ENCODE results near the gene ROPN1. TPM values are rescaled to one million over a fixed set of nuclear protein-coding genes. Genes with fewer than 3 reads are reported as not detected.
"Not testable (repeated sequence)": the region's sequence is repeated elsewhere in the genome, so short reads cannot be mapped to it uniquely, and the experiment has no call there.

Gene ROPN1
- total RNA-seq, 1 experiment from 2014 or later, result not detected

DNA sequence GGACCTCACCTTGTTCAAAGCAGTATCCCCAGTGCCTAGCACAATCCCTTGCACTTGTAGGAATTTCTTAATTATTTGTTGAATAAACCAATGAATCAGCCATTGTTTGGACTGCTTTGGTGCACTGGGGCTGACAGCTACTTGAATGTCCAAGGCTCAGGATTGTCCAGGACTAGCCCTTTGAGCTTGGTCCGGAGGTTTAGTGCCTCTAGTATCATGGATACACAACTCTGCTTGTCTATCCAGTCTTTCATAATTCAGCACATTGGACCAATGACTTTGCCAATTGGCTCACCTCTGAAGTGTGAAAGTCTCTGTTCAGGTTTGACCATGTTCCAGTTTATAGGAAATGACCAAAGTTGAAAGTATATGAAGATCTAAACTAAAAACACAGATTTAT lies 27.1 kb downstream of the ROPN1 start:
- H4K20me1 ChIP-seq (ENCODE audit: insufficient read depth, low read depth, low read length); H3K9me3 ChIP-seq (ENCODE audit: low read length); H3K9ac ChIP-seq (ENCODE audit: low read length); DNase-seq; H3K79me2 ChIP-seq (ENCODE audit: low read length); H3K4me2 ChIP-seq (ENCODE audit: low read depth, low read length, poor library complexity, severe bottlenecking); H3K9me2 ChIP-seq (replicated peaks; ENCODE audit: insufficient read depth, low read length); H3K27me3 ChIP-seq (ENCODE audit: low read length); H2AFZ ChIP-seq (ENCODE audit: low read length); H3K36me3 ChIP-seq (ENCODE audit: insufficient read depth, low read length); H3K4me3 ChIP-seq (ENCODE audit: low read length); H3K27ac ChIP-seq (ENCODE audit: low read length): not testable (repeated sequence)
- peaks cover 17% of the 10 kb centered on the region for H3K4me1 ChIP-seq (ENCODE audit: low read length)

DNA sequence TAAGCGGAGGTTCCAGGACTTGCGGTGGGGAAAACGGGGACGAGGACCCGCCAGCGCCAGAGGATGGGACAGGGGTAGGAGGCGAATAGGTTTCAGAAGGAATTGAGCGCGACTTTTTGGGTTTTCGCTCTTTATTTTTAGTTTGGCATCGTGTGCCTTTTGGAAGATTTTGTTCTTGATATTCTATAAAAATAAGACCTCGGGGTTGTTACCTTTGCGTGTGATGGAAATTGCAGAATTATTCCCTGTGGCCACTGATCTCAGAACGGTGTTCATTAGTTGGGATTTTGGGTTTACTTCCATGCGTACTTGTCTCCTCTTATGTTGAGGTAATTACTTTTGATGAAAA lies 30.4 kb downstream of the ROPN1 start:
- Histone ChIP-seq H3K9ac (ENCODE audit: low read length) (peak overlapping the region; percentile 87), H3K27me3 (ENCODE audit: low read length) (no peaks in the 10 kb centered on the region), H3K79me2 (ENCODE audit: low read length) (peaks cover 36% of the 10 kb centered on the region), H3K4me1 (ENCODE audit: low read length) (peaks cover 38% of the 10 kb centered on the region), H3K9me2 (replicated peaks; ENCODE audit: insufficient read depth, low read length) (no peaks in the 10 kb centered on the region), H3K4me2 (ENCODE audit: low read depth, low read length, poor library complexity, severe bottlenecking) (peak overlapping the region; percentile 78), H3K27ac (ENCODE audit: low read length) (no peak overlapping the region), H3K36me3 (ENCODE audit: insufficient read depth, low read length) (peaks cover under 1% of the 10 kb centered on the region; the same call in 1 of the 2 replicates), H2AFZ (ENCODE audit: low read length) (peak overlapping the region; percentile 94), H4K20me1 (ENCODE audit: insufficient read depth, low read depth, low read length) (no peaks in the 10 kb centered on the region), H3K4me3 (ENCODE audit: low read length) (peak overlapping the region; percentile 76), H3K9me3 (ENCODE audit: low read length) (no peaks in the 10 kb centered on the region)
- DNase-seq, result no peak

DNA sequence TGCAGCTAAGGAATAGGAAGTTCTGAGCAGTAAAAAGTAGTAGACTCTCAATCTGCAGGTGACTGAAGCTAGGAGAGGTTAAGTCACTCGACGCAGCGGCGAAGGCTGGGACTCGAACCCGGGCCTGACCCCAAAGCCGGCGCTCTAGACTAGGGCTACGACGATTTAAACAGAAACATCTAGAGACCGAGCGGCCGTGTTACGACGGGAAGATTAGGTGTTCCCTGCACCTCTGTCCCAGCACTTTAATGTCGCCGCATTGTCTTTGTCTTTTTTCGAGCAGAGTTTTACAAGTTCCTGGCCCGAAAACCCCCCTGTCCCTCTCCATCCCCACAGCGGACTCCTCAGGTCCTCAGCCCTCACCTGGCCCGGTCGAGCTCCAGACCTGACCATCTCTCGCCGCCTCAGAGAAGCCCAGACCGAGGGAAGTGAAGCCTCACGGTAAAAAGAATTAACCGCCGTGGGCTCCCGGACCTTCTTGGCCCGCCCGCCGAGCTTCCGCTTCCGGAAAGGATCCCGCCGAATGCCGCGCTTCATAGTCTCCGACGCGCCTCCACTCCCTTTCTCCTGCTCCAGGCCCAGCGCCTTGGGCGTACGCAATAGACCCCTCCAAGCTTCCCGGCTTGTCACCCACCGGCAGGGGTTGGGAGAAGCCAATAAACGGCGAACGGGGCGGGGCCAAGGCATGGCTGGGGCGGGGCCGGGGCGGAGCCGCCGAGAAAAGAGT lies 31.0 kb downstream of the ROPN1 start, which contains the start of gene CCDC14:
CCDC14 (minus strand) TSS at position 449 of the 727 bp plus-strand sequence; CDS start at position 393, 56 bp downstream.
- Histone ChIP-seq H3K4me3 (ENCODE audit: low read length) (peak within 1 kb of the TSS; percentile 76), H3K9ac (ENCODE audit: low read length) (peak within 1 kb of the TSS; percentile 87), H3K27me3 (ENCODE audit: low read length) (no peaks in the 10 kb centered on the region), H4K20me1 (ENCODE audit: insufficient read depth, low read depth, low read length) (no peaks in the 10 kb centered on the region), H3K27ac (ENCODE audit: low read length) (peak within 1 kb of the TSS; percentile 54), H3K9me3 (ENCODE audit: low read length) (no peaks in the 10 kb centered on the region), H3K9me2 (replicated peaks; ENCODE audit: insufficient read depth, low read length) (no peaks in the 10 kb centered on the region), H3K79me2 (ENCODE audit: low read length) (peaks cover 41% of the 10 kb centered on the region), H3K4me1 (ENCODE audit: low read length) (peaks cover 38% of the 10 kb centered on the region), H3K4me2 (ENCODE audit: low read depth, low read length, poor library complexity, severe bottlenecking) (peak within 1 kb of the TSS; percentile 78), H3K36me3 (ENCODE audit: insufficient read depth, low read length) (peaks cover 5% of the 10 kb centered on the region; the same call in 1 of the 2 replicates), H2AFZ (ENCODE audit: low read length) (peak within 1 kb of the TSS; percentile 94)
- peak; percentile 94 for DNase-seq

DNA sequence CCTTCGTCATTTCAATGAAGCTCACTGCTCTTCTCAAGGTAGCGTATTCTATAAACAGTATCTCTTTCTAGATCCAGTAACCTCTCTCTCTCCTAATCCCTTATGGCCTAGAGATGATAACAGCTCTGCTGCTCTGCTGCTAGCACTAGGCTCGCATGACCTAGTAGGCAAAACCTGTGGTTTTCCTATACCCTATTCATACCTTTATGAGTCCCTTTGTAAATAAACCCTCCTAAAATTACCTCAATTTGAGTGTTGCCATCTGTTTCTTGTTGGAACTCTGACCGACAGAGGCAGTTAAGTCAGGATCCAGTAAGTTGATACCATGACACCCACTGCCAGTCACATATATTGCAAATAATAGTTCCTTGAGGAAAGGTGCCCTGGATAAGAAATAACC lies 38.2 kb downstream of the ROPN1 start:
- Histone ChIP-seq H3K36me3 (ENCODE audit: insufficient read depth, low read length) (peaks cover 49% of the 10 kb centered on the region), H4K20me1 (ENCODE audit: insufficient read depth, low read depth, low read length) (no peaks in the 10 kb centered on the region), H2AFZ (ENCODE audit: low read length) (no peak overlapping the region), H3K9ac (ENCODE audit: low read length) (no peak overlapping the region; the same call in 1 of the 2 replicates), H3K79me2 (ENCODE audit: low read length) (peaks cover 42% of the 10 kb centered on the region), H3K9me2 (replicated peaks; ENCODE audit: insufficient read depth, low read length) (no peaks in the 10 kb centered on the region), H3K4me3 (ENCODE audit: low read length) (peak overlapping the region; percentile 11; the same call in 1 of the 2 replicates), H3K27ac (ENCODE audit: low read length) (peak overlapping the region; percentile 29), H3K27me3 (ENCODE audit: low read length) (no peaks in the 10 kb centered on the region), H3K4me2 (ENCODE audit: low read depth, low read length, poor library complexity, severe bottlenecking) (peak overlapping the region; percentile 60), H3K9me3 (ENCODE audit: low read length) (no peaks in the 10 kb centered on the region), H3K4me1 (ENCODE audit: low read length) (peaks cover 36% of the 10 kb centered on the region)
- DNase-seq, result peak; percentile 66

DNA sequence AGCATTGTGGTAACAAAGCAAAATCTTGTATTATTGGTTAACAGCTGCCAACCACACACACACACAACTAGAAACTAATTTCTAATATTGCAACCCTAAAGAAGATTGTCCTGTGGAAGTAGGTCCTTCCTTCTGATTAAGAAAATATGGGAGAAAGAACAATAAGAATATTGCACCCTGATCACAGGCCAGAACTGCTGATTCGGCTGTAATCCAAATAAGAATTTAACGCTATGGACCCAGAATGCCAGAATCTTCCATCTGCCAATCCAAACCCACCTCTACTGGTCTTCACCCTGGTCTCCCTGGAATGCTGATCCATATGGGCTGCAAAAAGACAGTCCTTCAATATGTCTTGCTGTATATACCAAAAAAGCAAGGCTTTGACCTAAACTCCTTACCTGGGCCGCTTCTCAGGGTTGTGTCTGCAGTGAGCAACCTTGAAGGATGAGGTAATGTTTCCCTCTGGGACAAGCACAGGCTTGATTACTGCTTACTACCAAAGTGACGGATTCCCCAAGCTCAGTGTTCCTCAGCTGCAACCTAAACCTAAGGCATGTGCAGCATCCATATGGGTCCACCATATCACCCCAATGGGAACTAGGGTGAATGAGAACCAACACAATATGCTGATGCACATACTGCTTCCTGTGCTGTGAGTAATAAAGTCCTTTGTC lies 38.9 kb downstream of the ROPN1 start:
- H3K9me2 ChIP-seq (replicated peaks; ENCODE audit: insufficient read depth, low read length), result no peaks in the 10 kb centered on the region
- peaks cover 28% of the 10 kb centered on the region for H3K4me1 ChIP-seq (ENCODE audit: low read length)
- no peak overlapping the region for H3K27ac ChIP-seq (ENCODE audit: low read length)
- no peaks in the 10 kb centered on the region for H4K20me1 ChIP-seq (ENCODE audit: insufficient read depth, low read depth, low read length)
- no peaks in the 10 kb centered on the region for H3K27me3 ChIP-seq (ENCODE audit: low read length)
- peaks cover 53% of the 10 kb centered on the region for H3K36me3 ChIP-seq (ENCODE audit: insufficient read depth, low read length)
- H2AFZ ChIP-seq (ENCODE audit: low read length), result no peak overlapping the region
- H3K79me2 ChIP-seq (ENCODE audit: low read length), result peaks cover 35% of the 10 kb centered on the region
- H3K9ac ChIP-seq (ENCODE audit: low read length), result no peak overlapping the region
- H3K4me3 ChIP-seq (ENCODE audit: low read length), result no peak overlapping the region
- no peak for DNase-seq
- no peaks in the 10 kb centered on the region for H3K9me3 ChIP-seq (ENCODE audit: low read length)
- peak overlapping the region; percentile 60 for H3K4me2 ChIP-seq (ENCODE audit: low read depth, low read length, poor library complexity, severe bottlenecking)

DNA sequence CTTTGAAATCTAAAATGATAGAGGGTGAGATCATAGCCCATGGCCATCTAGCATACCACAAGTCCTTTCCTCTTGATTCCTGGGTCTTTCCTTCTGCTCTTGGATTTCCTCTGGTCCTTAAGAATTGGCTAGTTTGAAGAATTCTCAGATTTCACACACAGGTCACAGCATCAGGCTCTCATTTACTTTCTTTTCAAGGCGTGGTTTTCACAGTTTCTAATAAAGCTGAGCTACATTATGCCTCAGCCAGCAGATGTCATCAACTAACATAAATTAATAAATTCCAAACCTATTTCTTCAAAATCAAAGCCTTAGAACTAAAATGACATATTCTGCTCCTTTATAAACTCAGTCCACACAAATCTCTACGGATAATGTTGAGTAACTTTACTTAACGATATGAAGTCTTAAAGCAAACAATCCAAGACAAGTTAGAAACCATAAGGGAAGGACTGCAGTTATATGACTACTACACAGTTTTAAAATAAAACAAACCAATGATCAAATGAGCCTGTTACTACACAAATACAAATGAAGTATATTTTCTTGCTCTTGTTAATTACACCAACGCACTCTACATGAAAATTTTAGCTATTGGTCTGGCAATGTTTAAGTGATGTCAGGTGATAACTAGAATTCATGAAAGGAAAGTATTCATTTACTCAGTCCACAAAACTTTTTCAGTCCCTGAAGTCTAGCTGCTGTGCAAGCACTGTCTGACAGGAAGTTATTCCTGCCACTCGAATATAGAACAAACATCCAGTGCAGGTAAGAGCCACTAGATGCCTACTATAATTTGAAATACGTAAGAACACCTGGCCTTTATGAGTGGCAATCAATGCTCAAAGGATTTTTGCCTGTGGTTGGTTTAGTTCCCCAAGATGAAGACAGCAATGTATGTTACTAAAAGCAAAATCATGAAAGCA lies 40.1 kb downstream of the ROPN1 start:
- no peak overlapping the region for H3K27ac ChIP-seq (ENCODE audit: low read length)
- H3K9me2 ChIP-seq (replicated peaks; ENCODE audit: insufficient read depth, low read length), result no peaks in the 10 kb centered on the region
- H3K4me3 ChIP-seq (ENCODE audit: low read length), result no peak overlapping the region
- H3K79me2 ChIP-seq (ENCODE audit: low read length), result peaks cover 28% of the 10 kb centered on the region
- no peak overlapping the region for H3K9ac ChIP-seq (ENCODE audit: low read length)
- H3K27me3 ChIP-seq (ENCODE audit: low read length), result no peaks in the 10 kb centered on the region
- no peaks in the 10 kb centered on the region for H4K20me1 ChIP-seq (ENCODE audit: insufficient read depth, low read depth, low read length)
- peaks cover 56% of the 10 kb centered on the region for H3K36me3 ChIP-seq (ENCODE audit: insufficient read depth, low read length)
- no peak for DNase-seq
- H3K4me2 ChIP-seq (ENCODE audit: low read depth, low read length, poor library complexity, severe bottlenecking), result no peak overlapping the region
- H3K9me3 ChIP-seq (ENCODE audit: low read length), result no peaks in the 10 kb centered on the region
- peaks cover 20% of the 10 kb centered on the region for H3K4me1 ChIP-seq (ENCODE audit: low read length)
- H2AFZ ChIP-seq (ENCODE audit: low read length), result no peak overlapping the region

DNA sequence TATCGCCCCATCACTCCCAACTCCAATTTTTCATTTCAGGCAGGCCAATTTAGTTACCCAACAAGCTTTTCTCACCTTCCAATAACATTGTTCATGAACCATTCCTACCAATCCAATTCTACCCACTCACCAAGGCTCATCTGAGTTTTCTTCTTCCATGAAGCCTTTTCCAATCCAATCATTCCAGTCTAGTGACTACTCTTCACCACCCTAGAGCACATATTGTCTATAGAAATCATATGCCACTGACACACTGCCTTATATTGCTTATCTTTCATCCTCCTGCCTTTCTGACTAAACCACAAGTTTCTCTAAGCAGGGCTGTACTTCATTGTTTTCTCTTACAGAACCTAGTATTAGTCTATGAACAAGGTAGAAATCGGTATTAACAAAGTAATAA lies 42.3 kb downstream of the ROPN1 start:
- H3K4me2 ChIP-seq (ENCODE audit: low read depth, low read length, poor library complexity, severe bottlenecking), result no peak overlapping the region
- H3K79me2 ChIP-seq (ENCODE audit: low read length), result peaks cover 18% of the 10 kb centered on the region
- no peak overlapping the region for H3K27ac ChIP-seq (ENCODE audit: low read length)
- no peak overlapping the region for H3K4me3 ChIP-seq (ENCODE audit: low read length)
- no peak overlapping the region for H3K9ac ChIP-seq (ENCODE audit: low read length)
- no peak for DNase-seq
- no peaks in the 10 kb centered on the region for H4K20me1 ChIP-seq (ENCODE audit: insufficient read depth, low read depth, low read length)
- H3K9me2 ChIP-seq (replicated peaks; ENCODE audit: insufficient read depth, low read length), result no peaks in the 10 kb centered on the region
- H3K9me3 ChIP-seq (ENCODE audit: low read length), result no peaks in the 10 kb centered on the region
- peaks cover 15% of the 10 kb centered on the region for H3K4me1 ChIP-seq (ENCODE audit: low read length)
- H3K36me3 ChIP-seq (ENCODE audit: insufficient read depth, low read length), result peaks cover 62% of the 10 kb centered on the region
- no peaks in the 10 kb centered on the region for H3K27me3 ChIP-seq (ENCODE audit: low read length)
- H2AFZ ChIP-seq (ENCODE audit: low read length), result no peak overlapping the region

DNA sequence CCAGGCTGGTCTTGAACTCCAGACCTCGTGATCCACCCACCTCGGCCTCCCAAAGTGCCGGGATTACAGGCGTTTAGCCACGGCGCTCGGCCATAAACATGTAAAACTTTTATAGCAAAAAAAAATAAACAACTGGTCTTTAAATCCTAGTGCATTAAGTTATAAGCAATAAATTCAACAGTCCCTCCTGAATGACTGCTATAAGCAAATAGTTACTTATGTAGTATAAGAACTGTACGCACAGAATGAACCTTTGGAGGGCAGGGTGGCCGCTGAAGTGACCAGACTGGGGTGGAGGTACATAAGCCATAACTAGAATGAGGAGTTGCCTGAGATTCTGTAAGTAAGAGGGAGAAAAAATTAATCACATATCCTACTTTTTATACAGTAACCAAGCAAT lies 43.5 kb downstream of the ROPN1 start:
- Histone ChIP-seq H3K27me3 (ENCODE audit: low read length) (no peaks in the 10 kb centered on the region), H4K20me1 (ENCODE audit: insufficient read depth, low read depth, low read length) (no peaks in the 10 kb centered on the region), H3K9me3 (ENCODE audit: low read length) (no peaks in the 10 kb centered on the region), H3K4me2 (ENCODE audit: low read depth, low read length, poor library complexity, severe bottlenecking) (no peak overlapping the region), H3K4me3 (ENCODE audit: low read length) (no peak overlapping the region), H3K27ac (ENCODE audit: low read length) (no peak overlapping the region), H3K9me2 (replicated peaks; ENCODE audit: insufficient read depth, low read length) (no peaks in the 10 kb centered on the region), H3K79me2 (ENCODE audit: low read length) (peaks cover 18% of the 10 kb centered on the region), H3K4me1 (ENCODE audit: low read length) (peaks cover 4% of the 10 kb centered on the region), H2AFZ (ENCODE audit: low read length) (no peak overlapping the region), H3K9ac (ENCODE audit: low read length) (no peak overlapping the region), H3K36me3 (ENCODE audit: insufficient read depth, low read length) (peaks cover 65% of the 10 kb centered on the region)
- no peak for DNase-seq
